Measurements from ENCODE around the gene SLC2A8.
A peak's percentile ranks its signal among the peaks of the same experiment; 100 is the strongest.

SLC2A8 gene

DNA sequence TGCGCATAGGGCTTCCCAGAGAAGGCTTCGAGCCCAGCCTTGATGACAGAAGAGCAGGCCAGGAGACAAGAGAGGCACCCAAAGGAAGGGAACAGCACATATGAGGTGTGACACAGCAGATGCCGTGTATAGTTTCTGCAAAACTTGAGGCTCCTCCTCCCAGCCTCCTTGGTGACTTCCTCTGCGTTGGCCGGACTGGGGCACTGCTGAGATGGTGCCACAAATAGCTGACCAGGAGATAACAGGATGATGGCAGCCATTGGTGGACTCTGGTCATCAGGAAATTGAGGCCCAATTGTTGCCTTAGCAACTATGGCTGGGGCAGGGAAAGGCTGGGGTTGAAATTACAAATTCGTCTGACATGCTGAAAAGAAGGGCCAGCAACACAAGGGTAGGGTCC lies 22.4 kb downstream of the SLC2A8 start:
- no peak overlapping the region for H3K4me3 ChIP-seq (ENCODE audit: low read depth, low read length)
- DNase-seq (ENCODE audit: low read depth, low spot score) = no peak
- ChIA-PET POLR2A (no interaction called here), CTCF (no interaction called here)
- TF ChIP-seq, protein P1, sequence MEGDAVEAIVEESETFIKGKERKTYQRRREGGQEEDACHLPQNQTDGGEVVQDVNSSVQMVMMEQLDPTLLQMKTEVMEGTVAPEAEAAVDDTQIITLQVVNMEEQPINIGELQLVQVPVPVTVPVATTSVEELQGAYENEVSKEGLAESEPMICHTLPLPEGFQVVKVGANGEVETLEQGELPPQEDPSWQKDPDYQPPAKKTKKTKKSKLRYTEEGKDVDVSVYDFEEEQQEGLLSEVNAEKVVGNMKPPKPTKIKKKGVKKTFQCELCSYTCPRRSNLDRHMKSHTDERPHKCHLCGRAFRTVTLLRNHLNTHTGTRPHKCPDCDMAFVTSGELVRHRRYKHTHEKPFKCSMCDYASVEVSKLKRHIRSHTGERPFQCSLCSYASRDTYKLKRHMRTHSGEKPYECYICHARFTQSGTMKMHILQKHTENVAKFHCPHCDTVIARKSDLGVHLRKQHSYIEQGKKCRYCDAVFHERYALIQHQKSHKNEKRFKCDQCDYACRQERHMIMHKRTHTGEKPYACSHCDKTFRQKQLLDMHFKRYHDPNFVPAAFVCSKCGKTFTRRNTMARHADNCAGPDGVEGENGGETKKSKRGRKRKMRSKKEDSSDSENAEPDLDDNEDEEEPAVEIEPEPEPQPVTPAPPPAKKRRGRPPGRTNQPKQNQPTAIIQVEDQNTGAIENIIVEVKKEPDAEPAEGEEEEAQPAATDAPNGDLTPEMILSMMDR (IDR thresholded peaks at IDR 0.05; ENCODE audit: insufficient read depth, low read length, missing control alignments) = no peak

DNA sequence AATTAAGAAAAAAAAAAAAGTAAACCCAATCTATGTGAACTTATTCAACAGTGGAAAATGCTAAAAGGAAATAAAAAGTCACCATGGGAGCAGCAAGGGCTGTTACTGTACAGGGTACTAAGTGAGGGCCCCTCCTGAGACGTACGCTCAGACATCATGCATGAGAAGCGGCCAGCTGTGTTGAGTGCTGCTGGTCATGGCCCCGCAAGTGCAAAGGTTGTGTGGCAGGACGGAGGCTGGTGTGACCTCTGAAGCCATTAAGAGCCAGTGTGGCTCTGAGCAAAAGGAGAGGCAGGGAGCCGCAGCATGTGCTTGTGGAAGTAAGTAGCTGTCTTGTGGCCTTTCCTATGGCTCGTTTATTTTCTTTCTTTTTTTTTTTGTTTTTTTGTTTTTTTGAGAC lies 24.1 kb downstream of the SLC2A8 start:
- TF ChIP-seq, protein P1 (IDR thresholded peaks at IDR 0.05; ENCODE audit: insufficient read depth, low read length, missing control alignments) = no peak
- no peak for DNase-seq (ENCODE audit: low read depth, low spot score)
- POLR2A ChIA-PET = no interaction called here
- no peak overlapping the region for H3K4me3 ChIP-seq (ENCODE audit: low read depth, low read length)
- CTCF ChIA-PET = no interaction called here

DNA sequence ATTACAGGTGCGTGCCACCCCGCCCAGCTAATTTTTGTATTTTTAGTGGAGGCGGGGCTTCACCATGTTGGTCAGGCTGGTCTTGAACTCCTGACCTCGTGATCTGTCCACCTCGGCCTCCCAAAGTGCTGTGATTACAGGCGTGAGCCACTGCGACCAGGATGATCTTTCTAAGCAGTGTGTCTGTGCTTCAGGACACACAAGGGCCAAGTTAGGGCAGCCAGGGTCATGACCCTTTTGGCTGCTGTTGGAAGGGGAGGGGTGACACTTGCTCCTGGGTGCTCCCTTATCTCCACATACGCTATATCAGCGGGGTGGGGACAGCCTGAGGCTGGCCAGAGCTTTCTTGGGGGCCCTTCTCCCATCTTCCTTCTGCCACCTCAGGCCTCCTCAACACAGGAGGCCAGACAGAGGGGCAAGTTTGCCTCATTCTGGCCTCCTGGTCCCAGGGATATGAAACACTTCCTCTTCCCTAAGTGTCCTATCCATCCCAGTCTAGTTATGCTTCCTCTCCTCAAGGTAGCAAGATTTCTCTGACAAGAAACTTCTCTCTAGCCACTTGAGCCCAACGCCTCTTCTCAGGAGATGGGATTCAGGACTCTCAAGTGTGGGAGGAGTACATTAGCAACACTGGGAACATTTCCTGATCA lies 25.3 kb downstream of the SLC2A8 start:
- H3K4me3 ChIP-seq (ENCODE audit: low read depth, low read length) = no peak overlapping the region; the same call in 1 of the 2 replicates
- POLR2A ChIA-PET = interaction anchor here (0.7 to 2.6 kb wide), 2 partner anchors 30 to 57 kb away, joined by 3 to 19 read pairs; partner anchors contain the start of genes LRSAM1 and RPL12
- no peak for DNase-seq (ENCODE audit: low read depth, low spot score)

DNA sequence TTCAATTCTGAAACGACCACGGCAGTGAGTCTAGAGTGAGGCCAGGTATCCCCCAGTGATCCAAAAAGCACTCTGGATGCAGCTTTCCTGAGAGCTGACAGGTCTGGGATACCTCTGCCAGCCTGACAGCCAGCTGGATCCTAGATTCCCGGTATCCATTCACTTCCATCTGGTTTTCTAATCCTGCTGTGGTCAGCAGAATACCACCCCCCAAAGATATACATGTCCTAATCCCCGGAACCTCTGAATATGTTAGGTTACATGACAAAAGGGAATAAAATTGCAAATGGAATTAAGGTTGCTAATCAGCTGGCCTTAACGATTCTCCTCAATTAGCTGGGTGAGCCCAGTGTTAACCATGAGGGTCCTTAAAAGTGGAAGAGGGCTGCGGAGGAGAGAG lies 25.8 kb downstream of the SLC2A8 start:
- peak overlapping the region; percentile 94 for H3K4me3 ChIP-seq (ENCODE audit: low read depth, low read length)
- POLR2A ChIA-PET = interaction anchor here (2.6 kb wide), 1 partner anchor 29 kb away, joined by 19 read pairs; the partner anchor contains the start of genes LRSAM1 and RPL12
- no peak for DNase-seq (ENCODE audit: low read depth, low spot score)
- CTCF ChIA-PET = interaction anchor here (1.8 kb wide), 1 partner anchor 208 kb away, joined by 4 read pairs; no protein-coding TSS in a partner anchor
- TF ChIP-seq, protein P1 (IDR thresholded peaks at IDR 0.05; ENCODE audit: insufficient read depth, low read length, missing control alignments) = no peak

More for the DNA sequence above, 25.3 kb downstream of the SLC2A8 start:
- CTCF ChIA-PET = no interaction called here
- TF ChIP-seq, protein P1 (IDR thresholded peaks at IDR 0.05; ENCODE audit: insufficient read depth, low read length, missing control alignments) = no peak

DNA sequence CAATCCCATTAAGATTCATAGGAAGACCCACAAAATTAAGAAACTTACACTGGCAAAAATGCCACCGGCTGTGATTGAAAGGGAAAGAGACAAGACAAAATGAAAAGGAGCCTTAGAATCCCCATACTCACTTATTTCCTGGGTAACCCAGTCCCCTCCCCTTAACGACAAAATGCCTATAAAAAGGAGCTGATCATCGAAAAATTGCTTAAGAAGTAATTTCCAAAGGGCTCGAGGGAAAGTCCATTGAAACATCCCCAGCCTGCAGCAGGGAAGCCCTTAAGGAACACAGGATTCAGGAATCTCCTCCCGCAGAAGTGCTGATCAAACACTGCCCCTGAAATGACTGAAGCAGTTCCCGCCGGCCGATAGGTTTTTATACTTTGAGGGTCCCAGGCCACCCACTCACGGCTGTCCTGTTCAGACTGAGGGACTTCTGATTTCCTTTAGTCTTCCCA lies 26.5 kb downstream of the SLC2A8 start:
- TF ChIP-seq, protein P1 (IDR thresholded peaks at IDR 0.05; ENCODE audit: insufficient read depth, low read length, missing control alignments) = no peak
- no peak for DNase-seq (ENCODE audit: low read depth, low spot score)
- peak overlapping the region; percentile 94 for H3K4me3 ChIP-seq (ENCODE audit: low read depth, low read length)
- CTCF ChIA-PET = interaction anchor here (0.7 to 1.8 kb wide), 4 partner anchors 14 to 218 kb away, joined by 3 to 5 read pairs (median 4); no protein-coding TSS in a partner anchor
- POLR2A ChIA-PET = interaction anchor here (1.1 to 2.6 kb wide), 2 partner anchors 27 to 28 kb away, joined by 5 to 19 read pairs; partner anchors contain the start of genes LRSAM1 and RPL12

DNA sequence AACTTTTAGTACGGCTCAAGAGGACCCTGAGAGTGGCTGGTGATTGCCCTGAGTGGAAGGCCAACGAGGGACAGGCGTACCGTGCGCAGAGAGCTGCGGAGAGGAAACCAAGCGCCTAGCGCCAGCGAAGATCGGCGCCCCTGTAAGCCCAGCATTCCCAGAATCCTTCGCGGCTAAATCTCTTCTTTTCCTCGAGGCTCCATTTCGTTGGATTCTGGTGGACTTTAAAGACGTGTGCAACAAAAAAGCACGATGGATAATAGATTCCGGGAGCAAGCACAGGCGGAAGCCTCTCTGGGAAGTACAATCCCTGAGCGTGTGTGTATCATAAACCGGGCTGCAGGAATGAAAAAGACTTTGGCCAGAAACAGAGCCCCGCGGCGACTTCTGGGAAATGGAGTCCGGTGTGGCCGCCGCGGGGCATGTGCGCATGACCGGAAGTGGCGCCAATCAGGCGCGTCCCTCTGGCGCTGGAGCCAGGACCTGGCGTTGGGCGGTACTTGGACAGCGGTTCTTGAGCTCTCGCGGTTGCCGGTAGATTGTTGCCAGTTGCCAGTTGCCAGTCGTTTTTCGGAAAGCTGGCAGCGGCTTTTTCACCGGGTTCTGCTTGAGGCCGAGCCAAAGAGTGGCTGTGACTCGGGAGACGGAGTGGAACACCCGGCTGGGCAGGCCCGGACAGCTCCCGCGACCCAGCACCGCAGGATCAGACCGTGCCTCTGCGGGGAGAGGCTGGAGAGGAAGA lies 27.1 kb downstream of the SLC2A8 start, which contains the start of gene ZNF79:
ZNF79 (plus strand) TSS at position 449 of the 742 bp plus-strand sequence. CDS start 406 bp downstream, outside the sequence.
- DNase-seq (ENCODE audit: low read depth, low spot score) = peak; percentile 33
- TF ChIP-seq, protein P1 (IDR thresholded peaks at IDR 0.05; ENCODE audit: insufficient read depth, low read length, missing control alignments) = no peak
- ChIA-PET CTCF (interaction anchor here (0.7 to 1.8 kb wide), 4 partner anchors 15 to 219 kb away, joined by 3 to 5 read pairs (median 4); no protein-coding TSS in a partner anchor), POLR2A (interaction anchor here (1.0 to 2.6 kb wide), 3 partner anchors 26 to 28 kb away, joined by 5 to 19 read pairs (median 5); partner anchors contain the start of genes LRSAM1, RPL12 and SLC2A8)
- H3K4me3 ChIP-seq (ENCODE audit: low read depth, low read length) = peak within 1 kb of the TSS; percentile 94
